SJCRH30 (cell line): ENCODE data around the gene PXDN. TPM values are rescaled to one million over a fixed set of nuclear protein-coding genes. Genes with fewer than 3 reads are reported as not detected.

Experiments
- DNase-seq, 2 experiments: peaks; one replicate each; pipeline ENCODE4 v3.0.0-alpha.2; 2015 to 2020
- H3K27ac ChIP-seq: fragments of 250-450 bp; sonication (Bioruptor Pico); 2 replicates; pipeline ENCODE4 v1.5.1; 2020; ENCODE audit warnings: mild to moderate bottlenecking, moderate library complexity
- H3K27me3 ChIP-seq: fragments of 250-450 bp; sonication (Bioruptor Pico); 2 replicates; pipeline ENCODE4 v1.5.1; 2020; ENCODE audit warnings: mild to moderate bottlenecking, moderate library complexity
- H3K36me3 ChIP-seq: fragments of 250-450 bp; sonication (Bioruptor Pico); 2 replicates; pipeline ENCODE4 v1.5.1; 2020; ENCODE audit warnings: mild to moderate bottlenecking, moderate library complexity
- H3K4me1 ChIP-seq: fragments of 250-450 bp; sonication (Bioruptor Pico); 2 replicates; pipeline ENCODE4 v1.5.1; 2020; ENCODE audit warnings: mild to moderate bottlenecking, moderate library complexity
- H3K4me3 ChIP-seq: fragments of 250-450 bp; sonication (Bioruptor Pico); 2 replicates; pipeline ENCODE4 v1.5.1; 2020; ENCODE audit warnings: mild to moderate bottlenecking, moderate library complexity
- H3K9me3 ChIP-seq: fragments of 250-450 bp; sonication (Bioruptor Pico); replicated peaks from 2 replicates; pipeline ENCODE4 v1.5.1; 2020; ENCODE audit warnings: mild to moderate bottlenecking, moderate library complexity
- total RNA-seq: library from RNA; depleted of rRNA; stranded (reverse); fragments of >200 nt; shearing (Covaris generic); gene quantifications from 2 replicates; pipeline ENCODE4 v1.2.3, GENCODE V29; 2014

Gene PXDN
- total RNA-seq, 1 experiment from 2014 or later: 312 TPM

- H3K9me3 ChIP-seq: no peaks in the 10 kb centered on the region
- H3K4me3 ChIP-seq: no peak overlapping the region
- H3K4me1 ChIP-seq: peaks cover 21% of the 10 kb centered on the region
- DNase-seq: no peak
- peaks cover 91% of the 10 kb centered on the region for H3K36me3 ChIP-seq
- no peak overlapping the region for H3K27ac ChIP-seq
- no peaks in the 10 kb centered on the region for H3K27me3 ChIP-seq
Measured at GRCh38 chr2:1676913-1677820, 67.1 kb downstream of the PXDN start.

DNA sequence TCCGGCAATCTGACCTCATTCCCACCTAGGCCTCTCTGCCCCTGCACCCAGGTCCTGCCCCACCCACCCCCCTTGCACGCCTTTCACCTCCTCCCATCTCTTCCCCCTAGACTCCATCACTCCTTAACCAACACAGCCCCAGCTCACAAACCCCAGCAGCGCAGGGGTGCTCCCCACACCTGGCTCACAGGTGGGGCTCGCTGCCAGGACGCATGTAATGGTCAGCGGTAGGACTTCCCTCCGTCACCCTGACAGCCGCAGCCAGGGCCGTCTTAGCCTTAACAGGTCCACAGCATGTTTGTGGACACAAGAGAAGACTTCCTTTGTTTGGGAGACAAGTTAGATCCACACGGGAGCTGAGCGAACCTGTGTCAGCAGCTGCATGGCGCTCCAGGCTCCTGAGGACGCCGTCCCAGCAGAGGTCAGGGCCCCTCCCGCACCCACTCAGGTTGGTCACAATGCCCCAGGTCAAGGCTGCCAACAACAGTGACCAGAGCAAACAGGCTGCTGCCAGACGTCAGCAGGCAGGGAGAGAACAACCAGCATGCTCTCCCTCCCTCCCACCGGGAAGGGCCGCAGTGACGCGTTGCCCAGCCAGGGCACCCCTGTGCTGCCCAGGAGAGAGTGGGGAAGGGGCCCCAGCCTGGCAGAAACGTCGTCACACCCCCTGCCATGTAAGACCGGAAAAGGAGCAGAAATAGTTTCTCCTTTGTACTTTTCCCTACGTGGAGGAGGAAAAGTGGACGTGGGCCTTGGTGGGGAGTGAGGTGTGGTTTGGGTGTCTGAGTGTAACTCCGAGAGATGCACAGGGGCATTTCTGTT lies 68.0 kb downstream of the PXDN start:
- no peak for DNase-seq

DNA sequence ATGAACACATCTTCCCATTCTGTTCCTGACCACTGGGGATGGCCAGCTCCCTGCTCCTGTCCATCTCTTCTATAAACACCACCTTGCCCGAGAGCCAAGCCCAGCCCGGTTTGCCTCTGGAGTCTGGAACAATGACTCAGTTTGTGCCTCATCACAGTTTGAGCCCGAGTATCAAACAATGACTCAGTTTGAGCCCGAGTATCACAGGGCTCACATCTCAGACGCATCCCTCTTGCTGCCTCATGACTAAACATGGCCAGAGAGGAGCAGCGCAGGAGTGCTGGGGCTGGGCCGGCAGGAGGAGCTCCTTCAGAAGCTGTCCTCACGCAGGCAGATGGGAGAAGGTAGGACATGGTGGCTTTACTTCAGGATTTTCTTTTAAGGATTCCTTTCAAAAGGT lies 68.7 kb downstream of the PXDN start:
- H3K27ac ChIP-seq: no peak overlapping the region
- H3K9me3 ChIP-seq: no peaks in the 10 kb centered on the region

More for the DNA sequence above, 68.0 kb downstream of the PXDN start:
- Histone ChIP-seq H3K4me3 (no peak overlapping the region), H3K27me3 (no peaks in the 10 kb centered on the region), H3K36me3 (peaks cover 91% of the 10 kb centered on the region), H3K9me3 (no peaks in the 10 kb centered on the region), H3K4me1 (peaks cover 15% of the 10 kb centered on the region), H3K27ac (no peak overlapping the region)

DNA sequence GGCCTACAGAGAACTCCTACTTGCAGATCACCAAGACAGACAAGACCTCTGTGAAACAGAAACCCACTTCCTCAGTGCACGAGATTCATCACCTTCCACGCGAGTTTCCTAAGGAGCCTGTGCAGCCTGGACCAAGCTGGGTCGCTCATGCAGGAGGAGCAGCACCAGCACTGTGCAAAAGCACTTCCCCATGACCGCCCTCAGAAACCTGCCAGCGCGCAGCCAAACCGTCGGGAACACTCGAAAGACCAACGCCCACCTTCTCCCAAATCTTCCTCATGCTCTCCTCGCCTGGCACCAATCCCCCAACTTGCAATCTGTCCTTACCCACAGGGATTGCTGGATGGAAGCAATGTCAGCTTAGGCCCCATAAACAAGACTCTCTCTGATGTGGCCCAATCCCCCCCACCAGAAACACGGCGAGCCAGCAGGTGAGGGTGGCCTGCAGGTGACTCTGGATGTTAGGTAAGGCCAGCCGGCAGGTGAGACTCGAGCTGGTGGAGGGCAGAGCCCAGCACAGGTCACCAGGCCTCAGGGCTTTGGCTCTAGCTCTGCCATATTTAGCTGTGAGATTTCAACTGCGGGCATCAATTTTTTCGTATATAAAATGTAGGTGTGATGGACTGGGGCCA lies 69.4 kb downstream of the PXDN start:
- no peak overlapping the region for H3K4me3 ChIP-seq
- H3K36me3 ChIP-seq: peaks cover 94% of the 10 kb centered on the region
- DNase-seq: no peak
- H3K4me1 ChIP-seq: peaks cover 15% of the 10 kb centered on the region
- H3K27me3 ChIP-seq: no peaks in the 10 kb centered on the region
- H3K9me3 ChIP-seq: no peaks in the 10 kb centered on the region
- H3K27ac ChIP-seq: no peak overlapping the region

More for the DNA sequence above, 68.7 kb downstream of the PXDN start:
- no peak for DNase-seq
- Histone ChIP-seq H3K36me3 (peaks cover 94% of the 10 kb centered on the region), H3K4me3 (no peak overlapping the region), H3K4me1 (peaks cover 15% of the 10 kb centered on the region), H3K27me3 (no peaks in the 10 kb centered on the region)

GRCh38 chr2:1674276-1674675 lies 70.0 kb downstream of the PXDN start:
- Histone ChIP-seq H3K4me1 (peaks cover 15% of the 10 kb centered on the region), H3K4me3 (no peak overlapping the region), H3K9me3 (no peaks in the 10 kb centered on the region), H3K27ac (no peak overlapping the region), H3K27me3 (no peaks in the 10 kb centered on the region), H3K36me3 (peaks cover 96% of the 10 kb centered on the region)
- DNase-seq: no peak

- no peaks in the 10 kb centered on the region for H3K27me3 ChIP-seq
- no peaks in the 10 kb centered on the region for H3K9me3 ChIP-seq
- peaks cover 15% of the 10 kb centered on the region for H3K4me1 ChIP-seq
- H3K27ac ChIP-seq: no peak overlapping the region
- DNase-seq: peak; percentile 62 to 65
- H3K36me3 ChIP-seq: peaks cover 94% of the 10 kb centered on the region
- H3K4me3 ChIP-seq: no peak overlapping the region
Measured at GRCh38 chr2:1673160-1673944, 71.0 kb downstream of the PXDN start.

DNA sequence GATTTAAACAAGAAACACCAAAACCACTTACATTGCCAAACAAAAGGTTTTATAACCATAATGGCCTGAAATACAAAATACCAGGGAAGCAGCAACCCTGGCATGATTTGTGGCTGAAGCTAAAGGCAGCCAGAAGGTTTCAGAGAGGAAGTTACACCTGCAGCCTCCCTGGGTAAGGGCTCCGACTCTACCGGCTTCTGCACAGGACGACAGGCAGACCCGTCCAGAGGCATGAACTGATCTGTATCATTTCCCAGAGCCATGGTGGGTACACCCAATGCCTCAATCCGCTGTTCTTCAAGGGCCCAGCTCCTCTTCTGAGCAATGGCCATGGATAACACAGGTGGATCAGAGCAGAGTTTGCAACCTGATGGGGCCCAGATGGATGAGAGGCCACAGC lies 71.6 kb downstream of the PXDN start:
- no peak overlapping the region for H3K4me3 ChIP-seq
- H3K27me3 ChIP-seq: no peaks in the 10 kb centered on the region
- DNase-seq: peak in 1 of 2 experiments; percentile 25
- H3K4me1 ChIP-seq: peaks cover 15% of the 10 kb centered on the region
- H3K27ac ChIP-seq: no peak overlapping the region
- peaks cover 88% of the 10 kb centered on the region for H3K36me3 ChIP-seq
- no peaks in the 10 kb centered on the region for H3K9me3 ChIP-seq

DNA sequence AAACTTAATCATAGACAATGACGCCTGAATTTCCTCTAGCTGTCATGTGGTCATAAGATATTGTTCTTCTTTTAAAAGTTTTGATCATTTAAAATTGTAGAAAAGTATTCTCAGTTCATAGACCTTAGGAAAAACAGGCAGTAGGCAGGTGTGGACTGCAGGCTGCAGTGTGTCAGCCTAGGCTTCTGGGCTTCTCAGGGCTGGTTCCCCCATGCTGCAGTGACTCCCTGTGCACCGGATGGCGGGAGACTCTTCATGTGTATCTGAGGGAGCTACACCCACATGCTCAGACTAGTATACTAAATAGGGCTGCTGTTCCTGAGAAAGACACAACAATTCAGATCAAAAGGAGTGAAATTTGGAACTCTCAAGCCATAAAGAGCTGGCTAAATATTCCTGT lies 72.4 kb downstream of the PXDN start:
- H3K4me1 ChIP-seq: peaks cover 15% of the 10 kb centered on the region
- H3K36me3 ChIP-seq: peaks cover 87% of the 10 kb centered on the region
- DNase-seq: no peak

GRCh38 chr2:1670636-1671035 lies 73.7 kb downstream of the PXDN start:
- H3K9me3 ChIP-seq: no peaks in the 10 kb centered on the region
- H3K4me3 ChIP-seq: no peak overlapping the region
- no peak for DNase-seq
- no peak overlapping the region for H3K27ac ChIP-seq
- peaks cover 89% of the 10 kb centered on the region for H3K36me3 ChIP-seq
- H3K27me3 ChIP-seq: no peaks in the 10 kb centered on the region
- peaks cover 15% of the 10 kb centered on the region for H3K4me1 ChIP-seq

More for the DNA sequence above, 72.4 kb downstream of the PXDN start:
- Histone ChIP-seq H3K27me3 (no peaks in the 10 kb centered on the region), H3K9me3 (no peaks in the 10 kb centered on the region), H3K4me3 (no peak overlapping the region), H3K27ac (no peak overlapping the region)

DNA sequence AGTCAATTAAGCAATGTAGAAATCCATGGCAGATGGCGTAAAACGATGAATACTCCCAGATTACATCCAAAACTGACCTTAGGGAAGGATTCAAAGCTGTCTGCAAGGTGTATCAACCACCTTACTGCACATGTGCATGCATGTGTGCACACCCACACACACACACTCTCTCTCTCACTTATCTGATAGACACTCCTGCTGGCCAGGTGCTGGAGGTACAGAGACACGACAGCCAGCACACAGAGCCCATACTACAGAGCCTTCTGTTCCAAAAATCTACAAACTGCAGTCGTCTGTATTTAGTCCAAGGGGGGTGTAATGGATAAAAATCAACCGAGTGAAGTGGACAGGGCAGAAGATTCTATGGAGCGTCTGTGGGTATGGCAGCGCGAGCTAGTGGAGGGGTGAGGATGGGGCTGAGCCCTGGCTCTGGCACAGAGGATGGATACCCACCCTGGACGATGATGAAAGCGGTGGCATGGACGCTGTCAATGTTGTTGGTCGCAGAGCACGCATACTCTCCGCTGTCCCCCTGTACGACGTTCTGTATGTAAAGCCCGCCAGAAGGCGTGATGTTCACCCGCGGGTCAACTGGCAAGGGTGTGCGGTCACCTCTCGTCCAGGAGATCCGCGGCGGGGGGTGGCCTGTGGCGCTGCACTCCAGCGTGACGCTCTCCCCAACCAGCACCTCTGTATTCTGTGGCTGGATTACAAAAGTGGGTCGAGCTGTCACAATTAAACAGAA lies 78.4 kb downstream of the PXDN start:
- DNase-seq: no peak
- Histone ChIP-seq H3K4me1 (peaks cover 4% of the 10 kb centered on the region; the same call in 1 of the 2 replicates), H3K27me3 (no peaks in the 10 kb centered on the region), H3K36me3 (peaks cover 87% of the 10 kb centered on the region), H3K27ac (no peak overlapping the region), H3K4me3 (no peak overlapping the region), H3K9me3 (no peaks in the 10 kb centered on the region)

DNA sequence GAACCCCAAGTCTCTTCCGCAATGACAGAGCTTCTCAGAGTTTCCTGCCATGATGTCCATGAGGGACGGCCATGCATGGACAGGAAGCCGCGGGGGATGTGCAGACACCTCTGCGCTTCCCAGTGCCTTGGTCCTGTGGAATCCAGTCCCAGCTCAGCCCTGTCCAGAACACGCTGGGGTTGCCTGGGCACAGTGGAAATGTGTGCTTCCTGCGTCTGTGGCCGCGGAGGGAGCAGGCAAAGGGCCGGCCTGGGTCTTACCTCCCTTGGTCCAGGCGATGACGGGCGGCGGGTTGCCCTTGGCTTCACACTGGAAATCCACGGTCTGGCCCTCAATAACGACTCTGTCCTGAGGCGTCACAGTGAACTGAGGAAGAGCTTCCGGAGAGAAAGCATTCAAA lies 79.6 kb downstream of the PXDN start:
- no peaks in the 10 kb centered on the region for H3K27me3 ChIP-seq
- peaks cover 88% of the 10 kb centered on the region for H3K36me3 ChIP-seq
- DNase-seq: no peak
- no peak overlapping the region for H3K4me3 ChIP-seq
- peaks cover 4% of the 10 kb centered on the region; the same call in 1 of the 2 replicates for H3K4me1 ChIP-seq
- H3K9me3 ChIP-seq: no peaks in the 10 kb centered on the region
- no peak overlapping the region for H3K27ac ChIP-seq

DNA sequence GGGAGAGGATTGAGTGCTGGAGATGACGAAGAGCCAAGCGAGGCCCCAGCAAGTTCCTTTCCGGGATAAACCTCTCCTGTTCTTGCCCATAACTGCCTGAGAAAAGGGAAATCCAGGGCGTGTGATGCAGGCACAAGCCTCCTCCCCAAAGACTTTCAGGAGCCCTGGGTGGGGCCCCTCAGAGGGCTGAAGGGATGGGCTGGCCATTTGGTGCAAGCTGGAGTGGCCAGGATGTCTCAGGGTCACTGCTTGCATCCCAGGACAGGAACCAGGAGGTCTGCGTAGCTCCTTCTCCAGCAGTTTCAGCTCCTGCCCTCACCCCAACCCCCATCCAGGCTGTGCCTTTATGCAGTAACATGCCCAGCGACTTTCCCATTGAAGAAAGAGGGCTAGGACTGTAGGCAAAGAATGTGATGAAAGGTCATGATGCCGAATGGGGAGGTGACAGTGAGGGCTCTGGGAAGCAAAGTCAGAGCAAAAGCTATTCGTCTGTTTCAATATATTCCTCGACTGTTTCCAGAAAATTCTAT lies 80.2 kb downstream of the PXDN start:
- Histone ChIP-seq H3K36me3 (peaks cover 88% of the 10 kb centered on the region), H3K27ac (no peak overlapping the region), H3K27me3 (no peaks in the 10 kb centered on the region), H3K4me3 (no peak overlapping the region), H3K9me3 (no peaks in the 10 kb centered on the region), H3K4me1 (peaks cover 4% of the 10 kb centered on the region; the same call in 1 of the 2 replicates)
- no peak for DNase-seq

DNA sequence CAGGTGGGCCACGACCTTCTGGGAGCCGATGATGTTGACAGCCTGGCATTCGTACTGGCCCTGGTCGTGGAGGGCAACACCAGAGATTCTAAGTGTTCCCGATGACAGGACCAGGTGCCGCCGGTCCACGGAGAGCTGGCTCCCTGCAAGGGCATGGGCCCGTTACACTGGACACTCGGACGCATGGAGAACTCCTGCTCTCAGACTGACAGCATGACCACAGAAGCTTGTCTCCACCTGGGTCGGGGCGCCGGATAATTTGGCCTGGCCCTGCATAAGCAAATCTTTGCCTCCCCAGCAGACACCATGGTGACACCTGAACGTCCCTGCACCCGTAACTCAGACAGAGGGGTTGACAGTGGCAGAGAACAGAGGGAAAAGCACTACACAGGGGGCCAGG lies 80.7 kb downstream of the PXDN start:
- no peak for DNase-seq
- no peak overlapping the region for H3K27ac ChIP-seq
- H3K9me3 ChIP-seq: no peaks in the 10 kb centered on the region
- peaks cover 87% of the 10 kb centered on the region for H3K36me3 ChIP-seq
- peaks cover 4% of the 10 kb centered on the region; the same call in 1 of the 2 replicates for H3K4me1 ChIP-seq
- H3K27me3 ChIP-seq: no peaks in the 10 kb centered on the region
- H3K4me3 ChIP-seq: no peak overlapping the region
